Activated naive CD8-positive, alpha-beta T cell treated with anti-CD3 and anti-CD28 coated beads, Interleukin-2, amount 10 ng/mL, durations not matched to agents 7 days and 5 days (primary cell): Measurements from ENCODE around the gene BCCIP. TPM values are rescaled to one million over a fixed set of nuclear protein-coding genes. Genes with fewer than 3 reads are reported as not detected.
A peak's percentile ranks its signal among the peaks of the same experiment; 100 is the strongest.

Source experiments
- ATAC-seq: fragments of 150-1000 bp; cut with Tn5 transposase; one replicate; pipeline ENCODE4 v1.10.0; 2021; ENCODE audit warnings: low read depth, moderate library complexity
- POLR2A ChIA-PET: fragments of 350-600 bp; sonication (Branson Sonifier 250); formaldehyde crosslinking; loops from one replicate; lab custom pipeline; 2021; ENCODE audit warnings: antibody characterized with exemption; lab: Charles Lee
- DNase-seq: peaks from one replicate; pipeline ENCODE4 v3.0.0; 2021
- H3K27ac Mint-ChIP-seq: one replicate; pipeline ENCODE4 v1.8.0; 2022; ENCODE audit warnings: mild to moderate bottlenecking, mixed read lengths
- H3K27me3 Mint-ChIP-seq: one replicate; pipeline ENCODE4 v1.8.0; 2022; ENCODE audit warnings: mild to moderate bottlenecking, moderate library complexity, mixed read lengths
- H3K36me3 Mint-ChIP-seq: one replicate; pipeline ENCODE4 v1.8.0; 2021; ENCODE audit warnings: mild to moderate bottlenecking, mixed read lengths
- H3K4me1 Mint-ChIP-seq: one replicate; pipeline ENCODE4 v1.8.0; 2021; ENCODE audit warnings: mixed read lengths
- H3K4me3 Mint-ChIP-seq: one replicate; pipeline ENCODE4 v1.8.0; 2022; ENCODE audit warnings: mild to moderate bottlenecking, moderate library complexity, mixed read lengths
- H3K9me3 Mint-ChIP-seq: one replicate; pipeline ENCODE4 v1.8.0; 2021; ENCODE audit warnings: mixed read lengths
- total RNA-seq, 2 experiments: library from RNA; stranded (reverse); gene quantifications; one replicate each; pipeline ENCODE4 v1.2.3, GENCODE V29; 2021

The BCCIP gene
- total RNA-seq = 10 to 100 TPM; 44.3 to 44.9 TPM

GRCh38 chr10:125822878-125823662, at the start of gene BCCIP, which contains the start of gene UROS:
TSS of gene BCCIP (plus strand) at chr10:125823546. CDS start at chr10:125823558, 12 bp downstream.
TSS of gene UROS (minus strand) at chr10:125823258. CDS start at chr10:125816499, 6,759 bp downstream.
- POLR2A ChIA-PET = interaction anchor here (0.9 to 1.7 kb wide), 7 partner anchors 8 to 105 kb away, joined by 4 to 20 read pairs (median 4); partner anchors contain the start of gene EDRF1
- H3K36me3 Mint-ChIP-seq = peaks cover 6% of the 10 kb centered on the region
- no peaks in the 10 kb centered on the region for H3K27me3 Mint-ChIP-seq
- peak; percentile 92 for DNase-seq
- H3K4me3 Mint-ChIP-seq = peak within 1 kb of the TSS; percentile 80
- H3K4me1 Mint-ChIP-seq = peaks cover 21% of the 10 kb centered on the region
- H3K9me3 Mint-ChIP-seq = no peaks in the 10 kb centered on the region
- H3K27ac Mint-ChIP-seq = peak within 1 kb of the TSS; percentile 81
- peak; percentile 89 for ATAC-seq

- no peak overlapping the region for H3K27ac Mint-ChIP-seq
- no peak for ATAC-seq
- H3K27me3 Mint-ChIP-seq = no peaks in the 10 kb centered on the region
- no peaks in the 10 kb centered on the region for H3K9me3 Mint-ChIP-seq
- H3K36me3 Mint-ChIP-seq = peaks cover 2% of the 10 kb centered on the region
- H3K4me1 Mint-ChIP-seq = no peaks in the 10 kb centered on the region
- POLR2A ChIA-PET = no interaction called here
- DNase-seq = no peak
- H3K4me3 Mint-ChIP-seq = no peak overlapping the region
These were observed 49.4 kb upstream of the BCCIP start for GRCh38 chr10:125773687-125774543.

- Mint-ChIP-seq H3K9me3 (no peaks in the 10 kb centered on the region), H3K4me3 (no peak overlapping the region), H3K36me3 (no peaks in the 10 kb centered on the region), H3K4me1 (no peaks in the 10 kb centered on the region), H3K27ac (no peak overlapping the region), H3K27me3 (no peaks in the 10 kb centered on the region)
- DNase-seq (no peak), ATAC-seq (no peak)
- POLR2A ChIA-PET = no interaction called here
These were observed 48.7 kb upstream of the BCCIP start for GRCh38 chr10:125774581-125775191.

- H3K9me3 Mint-ChIP-seq = no peaks in the 10 kb centered on the region
- POLR2A ChIA-PET = no interaction called here
- ATAC-seq = no peak
- H3K4me3 Mint-ChIP-seq = no peak within 1 kb of the TSS
- H3K27ac Mint-ChIP-seq = no peak within 1 kb of the TSS
- H3K27me3 Mint-ChIP-seq = no peaks in the 10 kb centered on the region
- no peak for DNase-seq
- no peaks in the 10 kb centered on the region for H3K4me1 Mint-ChIP-seq
- H3K36me3 Mint-ChIP-seq = no peaks in the 10 kb centered on the region
These were observed 47.7 kb upstream of the BCCIP start, which contains the start of gene MMP21 for GRCh38 chr10:125775491-125776106. TSS of gene MMP21 (minus strand) at chr10:125775821. CDS start at chr10:125775821, 0 bp downstream.

- H3K4me1 Mint-ChIP-seq = no peaks in the 10 kb centered on the region
- no peak for ATAC-seq
- H3K9me3 Mint-ChIP-seq = no peaks in the 10 kb centered on the region
- POLR2A ChIA-PET = no interaction called here
- DNase-seq = no peak
- H3K27ac Mint-ChIP-seq = no peak overlapping the region
- no peak overlapping the region for H3K4me3 Mint-ChIP-seq
- H3K27me3 Mint-ChIP-seq = no peaks in the 10 kb centered on the region
- no peaks in the 10 kb centered on the region for H3K36me3 Mint-ChIP-seq
These were observed 45.5 kb upstream of the BCCIP start for GRCh38 chr10:125777806-125778205.

GRCh38 chr10:125778556-125778955, 44.8 kb upstream of the BCCIP start:
- POLR2A ChIA-PET = no interaction called here
- no peak for ATAC-seq
- H3K9me3 Mint-ChIP-seq = no peaks in the 10 kb centered on the region

GRCh38 chr10:125779403-125780327, 43.7 kb upstream of the BCCIP start:
- no peak overlapping the region for H3K4me3 Mint-ChIP-seq
- no peaks in the 10 kb centered on the region for H3K9me3 Mint-ChIP-seq
- no peak for ATAC-seq
- no peaks in the 10 kb centered on the region for H3K4me1 Mint-ChIP-seq
- POLR2A ChIA-PET = no interaction called here
- no peaks in the 10 kb centered on the region for H3K36me3 Mint-ChIP-seq
- H3K27ac Mint-ChIP-seq = no peak overlapping the region
- DNase-seq = no peak
- no peaks in the 10 kb centered on the region for H3K27me3 Mint-ChIP-seq

More at GRCh38 chr10:125778556-125778955, 44.8 kb upstream of the BCCIP start:
- Mint-ChIP-seq H3K4me1 (no peaks in the 10 kb centered on the region), H3K27me3 (no peaks in the 10 kb centered on the region), H3K27ac (no peak overlapping the region), H3K36me3 (no peaks in the 10 kb centered on the region), H3K4me3 (no peak overlapping the region)
- no peak for DNase-seq

- H3K4me3 Mint-ChIP-seq = no peak overlapping the region
- POLR2A ChIA-PET = no interaction called here
- H3K9me3 Mint-ChIP-seq = no peaks in the 10 kb centered on the region
- ATAC-seq = no peak
- DNase-seq = no peak
- H3K27ac Mint-ChIP-seq = no peak overlapping the region
- no peaks in the 10 kb centered on the region for H3K27me3 Mint-ChIP-seq
- H3K4me1 Mint-ChIP-seq = no peaks in the 10 kb centered on the region
- no peaks in the 10 kb centered on the region for H3K36me3 Mint-ChIP-seq
These were observed 42.0 kb upstream of the BCCIP start for GRCh38 chr10:125781374-125781773.

- Mint-ChIP-seq H3K27ac (no peak overlapping the region), H3K4me3 (no peak overlapping the region), H3K36me3 (no peaks in the 10 kb centered on the region), H3K27me3 (no peaks in the 10 kb centered on the region), H3K9me3 (no peaks in the 10 kb centered on the region), H3K4me1 (no peaks in the 10 kb centered on the region)
- DNase-seq = no peak
- ATAC-seq = no peak
- POLR2A ChIA-PET = no interaction called here
These were observed 41.3 kb upstream of the BCCIP start for GRCh38 chr10:125782054-125782453.

- POLR2A ChIA-PET = no interaction called here
- Mint-ChIP-seq H3K27me3 (no peaks in the 10 kb centered on the region), H3K4me1 (peaks cover 3% of the 10 kb centered on the region), H3K27ac (no peak overlapping the region), H3K36me3 (peaks cover under 1% of the 10 kb centered on the region), H3K4me3 (no peak overlapping the region), H3K9me3 (no peaks in the 10 kb centered on the region)
- DNase-seq (no peak), ATAC-seq (no peak)
These were observed 40.7 kb upstream of the BCCIP start for GRCh38 chr10:125782616-125783015.

- no peak for ATAC-seq
- DNase-seq = no peak
- H3K27ac Mint-ChIP-seq = no peak overlapping the region
- POLR2A ChIA-PET = no interaction called here
- peaks cover 11% of the 10 kb centered on the region for H3K4me1 Mint-ChIP-seq
- no peak overlapping the region for H3K4me3 Mint-ChIP-seq
- H3K9me3 Mint-ChIP-seq = no peaks in the 10 kb centered on the region
- H3K27me3 Mint-ChIP-seq = no peaks in the 10 kb centered on the region
- peaks cover 3% of the 10 kb centered on the region for H3K36me3 Mint-ChIP-seq
These were observed 39.9 kb upstream of the BCCIP start for GRCh38 chr10:125783408-125783807.

GRCh38 chr10:125783957-125784356, 39.4 kb upstream of the BCCIP start:
- POLR2A ChIA-PET = no interaction called here

More at GRCh38 chr10:125783957-125784356, 39.4 kb upstream of the BCCIP start:
- Mint-ChIP-seq H3K4me3 (no peak overlapping the region), H3K27me3 (no peaks in the 10 kb centered on the region), H3K36me3 (peaks cover 3% of the 10 kb centered on the region), H3K9me3 (no peaks in the 10 kb centered on the region), H3K27ac (peak overlapping the region; percentile 37), H3K4me1 (peaks cover 13% of the 10 kb centered on the region)
- DNase-seq (no peak), ATAC-seq (no peak)
